Liver (tissue), 9 donors: ENCODE measurements around the gene ZNF488. TPM values are rescaled to one million over a fixed set of nuclear protein-coding genes. Genes with fewer than 3 reads are reported as not detected.

Experiments used
- DNase-seq: peaks from one replicate; pipeline ENCODE4 v3.0.0-alpha.2; 2017; ENCODE audit warnings: low spot score
- H3K27ac ChIP-seq, 2 donors: one replicate each; pipeline ENCODE4 v1.7.0; 2013; ENCODE audit warnings: inconsistent platforms in 2 of 2, low read length in 2 of 2, control low read depth in 1 of 2, low read depth in 1 of 2, mild to moderate bottlenecking in 1 of 2
- H3K27me3 ChIP-seq, 4 donors: one replicate each; pipeline versions ENCODE4 v1.6.1 to v1.7.0; 2013; ENCODE audit warnings: low read length in 3 of 4, inconsistent platforms in 1 of 4, mild to moderate bottlenecking in 1 of 4, moderate library complexity in 1 of 4; ENCODE audit not compliant: control insufficient read depth in 4 of 4, insufficient read depth in 4 of 4
- H3K36me3 ChIP-seq, 4 donors: one replicate each; pipeline versions ENCODE4 v1.6.1 to v1.7.0; 2013; ENCODE audit warnings: low read length in 3 of 4, mild to moderate bottlenecking in 3 of 4, low read depth in 1 of 4, moderate library complexity in 1 of 4; ENCODE audit not compliant: control insufficient read depth in 4 of 4, insufficient read depth in 3 of 4
- H3K4me1 ChIP-seq, 4 donors: one replicate each; pipeline versions ENCODE4 v1.6.1 to v1.7.0; 2013; ENCODE audit warnings: low read length in 3 of 4, mild to moderate bottlenecking in 3 of 4, moderate library complexity in 1 of 4; ENCODE audit not compliant: control insufficient read depth in 4 of 4, insufficient read depth in 4 of 4
- H3K4me3 ChIP-seq, 3 donors: one replicate each; pipeline versions ENCODE4 v1.6.1 to v1.7.0; 2013; ENCODE audit warnings: low read length in 3 of 3, control low read depth in 1 of 3, low read depth in 1 of 3, mild to moderate bottlenecking in 1 of 3
- H3K9ac ChIP-seq, 2 donors: one replicate each; pipeline ENCODE4 v1.7.0; 2013; ENCODE audit warnings: low read length in 2 of 2, mild to moderate bottlenecking in 2 of 2, moderate library complexity in 2 of 2, control low read depth in 1 of 2, low read depth in 1 of 2
- H3K9me3 ChIP-seq, 4 donors: one replicate each; pipeline versions ENCODE4 v1.6.1 to v1.7.0; 2013; ENCODE audit warnings: low read length in 3 of 4; ENCODE audit not compliant: control insufficient read depth in 4 of 4
- EGR1 ChIP-seq, 2 donors: IDR thresholded peaks; 2 replicates each; pipeline ENCODE4 v1.6.1; 2016 to 2018; ENCODE audit warnings: antibody characterized with exemption in 2 of 2, low read depth in 2 of 2
- FOXA2 ChIP-seq: IDR thresholded peaks from 2 replicates; pipeline ENCODE4 v1.6.1; 2016; ENCODE audit warnings: antibody characterized with exemption
- GABPA ChIP-seq, 2 donors: IDR thresholded peaks in 1 of 2; conservative IDR thresholded peaks in 1 of 2; 2 replicates each; pipeline ENCODE4 v1.6.1; 2016; ENCODE audit warnings: antibody characterized with exemption in 2 of 2, mild to moderate bottlenecking in 1 of 2, moderate library complexity in 1 of 2
- HNF4G ChIP-seq: IDR thresholded peaks from 2 replicates; pipeline ENCODE4 v1.6.1; 2016; ENCODE audit warnings: antibody characterized with exemption
- NR2F2 ChIP-seq: IDR thresholded peaks from 2 replicates; pipeline ENCODE4 v1.6.1; 2016; ENCODE audit warnings: antibody characterized with exemption
- RAD21 ChIP-seq, 2 donors: IDR thresholded peaks; 2 replicates each; pipeline ENCODE4 v1.6.1; 2016; ENCODE audit warnings: antibody characterized with exemption in 2 of 2, mild to moderate bottlenecking in 2 of 2
- RXRA ChIP-seq, 2 donors: IDR thresholded peaks; 2 replicates each; pipeline ENCODE4 v1.6.1; 2017 to 2018; ENCODE audit warnings: antibody characterized with exemption in 2 of 2, mild to moderate bottlenecking in 1 of 2
- SP1 ChIP-seq: IDR thresholded peaks from 2 replicates; pipeline ENCODE4 v1.6.1; 2018; ENCODE audit warnings: antibody characterized with exemption, mild to moderate bottlenecking
- TAF1 ChIP-seq: conservative IDR thresholded peaks from 2 replicates; pipeline ENCODE4 v1.6.1; 2016; ENCODE audit warnings: antibody characterized with exemption, mild to moderate bottlenecking
- WGBS: extraction: QIAGEN DNeasy Blood & Tissue Kit; methylation state at CpG from one replicate; pipeline ENCODE4 v1.1.7; 2013; 5-methylcytosine and 5-hydroxymethylcytosine counted together
- polyA plus RNA-seq, 2 donors: library from polyadenylated mRNA; stranded (reverse) in 1 of 2; unstranded in 1 of 2; fragments of 200-250 nt in 1 of 2; fragments of >200 nt in 1 of 2; fragmentation: Nextera tagmentation in 1 of 2; extraction: Ambion mirVana in 1 of 2; gene quantifications; one replicate each; pipeline versions ENCODE4 v1.2.1 to v1.2.3, GENCODE V29; 2013 to 2015
- total RNA-seq, 2 donors: library from RNA; depleted of rRNA; stranded (reverse); fragments of >200 nt; gene quantifications; one replicate each; pipeline ENCODE4 v1.2.3, GENCODE V29; 2014
- TF ChIP-seq, protein P1 (sequence below): IDR thresholded peaks from 2 replicates; pipeline ENCODE4 v1.6.1; 2016; ENCODE audit warnings: antibody characterized with exemption
- TF ChIP-seq, protein P2 (sequence below): fragments of 150-350 bp; IDR thresholded peaks from 2 replicates; pipeline ENCODE4 v1.5.1; 2017; ENCODE audit warnings: improper control_type of control experiment, low read depth, low read length; ENCODE audit not compliant: missing input control
- TF ChIP-seq, protein P3 (sequence below): IDR thresholded peaks from 2 replicates; pipeline ENCODE4 v1.6.1; 2016; ENCODE audit warnings: antibody characterized with exemption
- TF ChIP-seq, protein P4 (sequence below): IDR thresholded peaks from 2 replicates; pipeline ENCODE4 v1.6.1; 2016; ENCODE audit warnings: antibody characterized with exemption
- TF ChIP-seq, protein P5 (sequence below): IDR thresholded peaks from 2 replicates; pipeline ENCODE4 v1.6.1; 2016; ENCODE audit warnings: antibody characterized with exemption, mild to moderate bottlenecking
- donor health status: healthy.
- donor health status: healthy.
- donor health status: healthy.
- donor health status: healthy.
- donor health status: healthy.

Gene ZNF488
- total and polyA plus RNA-seq, 4 donors, result 0.02 to 0.09 TPM; not detected in 2

DNA sequence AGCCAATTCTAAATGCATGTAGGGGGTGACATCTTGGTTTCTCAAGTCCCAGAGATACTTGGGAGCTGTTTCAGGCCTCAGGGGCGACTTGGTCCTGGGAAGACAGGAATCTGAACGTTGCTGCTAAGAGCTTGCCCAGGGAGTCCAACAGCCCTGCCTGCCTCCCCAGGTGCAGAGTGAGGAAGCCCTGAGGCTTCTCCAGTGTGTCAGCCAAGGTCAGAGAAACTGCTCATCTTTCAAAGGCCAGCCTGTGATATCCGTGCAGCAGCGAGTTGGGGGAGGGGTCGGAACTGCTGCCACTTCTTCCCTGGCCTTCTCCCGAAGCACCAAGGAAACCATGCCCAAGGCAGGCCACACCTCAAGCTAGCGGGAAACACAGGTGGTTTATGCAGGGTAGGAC is 52.1 kb downstream of the ZNF488 start:
- 89% methylated on average over 7 of the region's 7 CpGs for WGBS
- no peak overlapping the region for H3K27ac ChIP-seq
- no peaks in the 10 kb centered on the region for H3K36me3 ChIP-seq
- H3K4me3 ChIP-seq, result no peak overlapping the region
- H3K4me1 ChIP-seq, result peaks cover 0 to 12% (median 4%) of the 10 kb centered on the region in 4 donors
- H3K27me3 ChIP-seq, result no peaks in the 10 kb centered on the region
- no peak overlapping the region for H3K9ac ChIP-seq
- no peaks in the 10 kb centered on the region for H3K9me3 ChIP-seq
- no peak for DNase-seq
- TF ChIP-seq HNF4G, result no peak
- no peak for TF ChIP-seq RAD21 (IDR thresholded peaks at IDR 0.05)
- TF ChIP-seq TAF1, result no peak
- TF ChIP-seq RXRA (IDR thresholded peaks at IDR 0.05), result no peak
- TF ChIP-seq, protein P1, sequence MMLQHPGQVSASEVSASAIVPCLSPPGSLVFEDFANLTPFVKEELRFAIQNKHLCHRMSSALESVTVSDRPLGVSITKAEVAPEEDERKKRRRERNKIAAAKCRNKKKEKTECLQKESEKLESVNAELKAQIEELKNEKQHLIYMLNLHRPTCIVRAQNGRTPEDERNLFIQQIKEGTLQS, result no peak
- TF ChIP-seq, protein P2, sequence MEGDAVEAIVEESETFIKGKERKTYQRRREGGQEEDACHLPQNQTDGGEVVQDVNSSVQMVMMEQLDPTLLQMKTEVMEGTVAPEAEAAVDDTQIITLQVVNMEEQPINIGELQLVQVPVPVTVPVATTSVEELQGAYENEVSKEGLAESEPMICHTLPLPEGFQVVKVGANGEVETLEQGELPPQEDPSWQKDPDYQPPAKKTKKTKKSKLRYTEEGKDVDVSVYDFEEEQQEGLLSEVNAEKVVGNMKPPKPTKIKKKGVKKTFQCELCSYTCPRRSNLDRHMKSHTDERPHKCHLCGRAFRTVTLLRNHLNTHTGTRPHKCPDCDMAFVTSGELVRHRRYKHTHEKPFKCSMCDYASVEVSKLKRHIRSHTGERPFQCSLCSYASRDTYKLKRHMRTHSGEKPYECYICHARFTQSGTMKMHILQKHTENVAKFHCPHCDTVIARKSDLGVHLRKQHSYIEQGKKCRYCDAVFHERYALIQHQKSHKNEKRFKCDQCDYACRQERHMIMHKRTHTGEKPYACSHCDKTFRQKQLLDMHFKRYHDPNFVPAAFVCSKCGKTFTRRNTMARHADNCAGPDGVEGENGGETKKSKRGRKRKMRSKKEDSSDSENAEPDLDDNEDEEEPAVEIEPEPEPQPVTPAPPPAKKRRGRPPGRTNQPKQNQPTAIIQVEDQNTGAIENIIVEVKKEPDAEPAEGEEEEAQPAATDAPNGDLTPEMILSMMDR, result no peak
- no peak for TF ChIP-seq FOXA2
- TF ChIP-seq, protein P3, sequence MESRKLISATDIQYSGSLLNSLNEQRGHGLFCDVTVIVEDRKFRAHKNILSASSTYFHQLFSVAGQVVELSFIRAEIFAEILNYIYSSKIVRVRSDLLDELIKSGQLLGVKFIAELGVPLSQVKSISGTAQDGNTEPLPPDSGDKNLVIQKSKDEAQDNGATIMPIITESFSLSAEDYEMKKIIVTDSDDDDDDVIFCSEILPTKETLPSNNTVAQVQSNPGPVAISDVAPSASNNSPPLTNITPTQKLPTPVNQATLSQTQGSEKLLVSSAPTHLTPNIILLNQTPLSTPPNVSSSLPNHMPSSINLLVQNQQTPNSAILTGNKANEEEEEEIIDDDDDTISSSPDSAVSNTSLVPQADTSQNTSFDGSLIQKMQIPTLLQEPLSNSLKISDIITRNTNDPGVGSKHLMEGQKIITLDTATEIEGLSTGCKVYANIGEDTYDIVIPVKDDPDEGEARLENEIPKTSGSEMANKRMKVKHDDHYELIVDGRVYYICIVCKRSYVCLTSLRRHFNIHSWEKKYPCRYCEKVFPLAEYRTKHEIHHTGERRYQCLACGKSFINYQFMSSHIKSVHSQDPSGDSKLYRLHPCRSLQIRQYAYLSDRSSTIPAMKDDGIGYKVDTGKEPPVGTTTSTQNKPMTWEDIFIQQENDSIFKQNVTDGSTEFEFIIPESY, result no peak
- TF ChIP-seq, protein P4, sequence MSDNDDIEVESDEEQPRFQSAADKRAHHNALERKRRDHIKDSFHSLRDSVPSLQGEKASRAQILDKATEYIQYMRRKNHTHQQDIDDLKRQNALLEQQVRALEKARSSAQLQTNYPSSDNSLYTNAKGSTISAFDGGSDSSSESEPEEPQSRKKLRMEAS, result no peak
- TF ChIP-seq, protein P5, sequence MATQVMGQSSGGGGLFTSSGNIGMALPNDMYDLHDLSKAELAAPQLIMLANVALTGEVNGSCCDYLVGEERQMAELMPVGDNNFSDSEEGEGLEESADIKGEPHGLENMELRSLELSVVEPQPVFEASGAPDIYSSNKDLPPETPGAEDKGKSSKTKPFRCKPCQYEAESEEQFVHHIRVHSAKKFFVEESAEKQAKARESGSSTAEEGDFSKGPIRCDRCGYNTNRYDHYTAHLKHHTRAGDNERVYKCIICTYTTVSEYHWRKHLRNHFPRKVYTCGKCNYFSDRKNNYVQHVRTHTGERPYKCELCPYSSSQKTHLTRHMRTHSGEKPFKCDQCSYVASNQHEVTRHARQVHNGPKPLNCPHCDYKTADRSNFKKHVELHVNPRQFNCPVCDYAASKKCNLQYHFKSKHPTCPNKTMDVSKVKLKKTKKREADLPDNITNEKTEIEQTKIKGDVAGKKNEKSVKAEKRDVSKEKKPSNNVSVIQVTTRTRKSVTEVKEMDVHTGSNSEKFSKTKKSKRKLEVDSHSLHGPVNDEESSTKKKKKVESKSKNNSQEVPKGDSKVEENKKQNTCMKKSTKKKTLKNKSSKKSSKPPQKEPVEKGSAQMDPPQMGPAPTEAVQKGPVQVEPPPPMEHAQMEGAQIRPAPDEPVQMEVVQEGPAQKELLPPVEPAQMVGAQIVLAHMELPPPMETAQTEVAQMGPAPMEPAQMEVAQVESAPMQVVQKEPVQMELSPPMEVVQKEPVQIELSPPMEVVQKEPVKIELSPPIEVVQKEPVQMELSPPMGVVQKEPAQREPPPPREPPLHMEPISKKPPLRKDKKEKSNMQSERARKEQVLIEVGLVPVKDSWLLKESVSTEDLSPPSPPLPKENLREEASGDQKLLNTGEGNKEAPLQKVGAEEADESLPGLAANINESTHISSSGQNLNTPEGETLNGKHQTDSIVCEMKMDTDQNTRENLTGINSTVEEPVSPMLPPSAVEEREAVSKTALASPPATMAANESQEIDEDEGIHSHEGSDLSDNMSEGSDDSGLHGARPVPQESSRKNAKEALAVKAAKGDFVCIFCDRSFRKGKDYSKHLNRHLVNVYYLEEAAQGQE, result no peak
- no peak for TF ChIP-seq SP1

DNA sequence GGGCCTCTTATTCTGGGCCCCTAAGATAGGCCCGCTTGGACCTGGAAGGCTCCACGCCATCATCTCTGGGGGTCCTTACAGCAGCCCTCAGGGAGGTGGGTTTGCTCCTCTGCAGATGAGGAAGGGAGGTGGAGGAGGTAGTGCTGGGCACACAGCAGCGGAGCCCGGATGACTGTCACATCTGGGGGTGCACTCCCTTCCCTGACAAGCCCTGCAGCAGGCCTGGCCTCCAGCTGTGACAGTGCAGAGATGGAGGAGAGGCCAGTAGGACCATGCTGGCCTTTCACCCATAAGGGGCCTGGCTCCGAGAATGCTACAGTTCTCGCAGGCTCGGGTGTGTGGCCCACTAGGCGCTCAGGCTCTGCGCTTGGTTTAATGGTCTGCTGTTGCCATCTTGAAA is 52.6 kb downstream of the ZNF488 start:
- WGBS, result 96% methylated on average over 9 of the region's 9 CpGs
- H3K9ac ChIP-seq, result no peak overlapping the region
- H3K4me3 ChIP-seq, result no peak overlapping the region
- no peaks in the 10 kb centered on the region for H3K27me3 ChIP-seq
- H3K9me3 ChIP-seq, result no peaks in the 10 kb centered on the region
- TF ChIP-seq, protein P4, result no peak
- TF ChIP-seq EGR1 (IDR thresholded peaks at IDR 0.05; ENCODE audit: low read depth in 2 of 2) (no peak), SP1 (no peak), RXRA (IDR thresholded peaks at IDR 0.05) (no peak), HNF4G (no peak), RAD21 (IDR thresholded peaks at IDR 0.05) (no peak), GABPA (IDR thresholded peaks at IDR 0.05 in 1 of 2, conservative IDR thresholded peaks at IDR 0.05 in 1 of 2) (no peak), NR2F2 (no peak)
- TF ChIP-seq, protein P2, result no peak
- peaks cover 0 to 12% (median 4%) of the 10 kb centered on the region in 4 donors for H3K4me1 ChIP-seq
- DNase-seq, result no peak
- H3K36me3 ChIP-seq, result no peaks in the 10 kb centered on the region
- no peak overlapping the region for H3K27ac ChIP-seq
